Metanephros (tissue), 1 donor: Measurements from ENCODE around the gene OR4C12. TPM values are rescaled to one million over a fixed set of nuclear protein-coding genes. Genes with fewer than 3 reads are reported as not detected.

Experiments used
- total RNA-seq: library from RNA; depleted of rRNA; stranded (reverse); fragments of >200 nt; gene quantifications from one replicate; pipeline ENCODE4 v1.2.3, GENCODE V29; 2014

The OR4C12 gene
- total RNA-seq: not detected

GRCh38 chr11:49982435-49982834 lies at the start of gene OR4C12:
OR4C12 (minus strand) TSS chr11:49982535; CDS start chr11:49982501, 34 bp downstream.

GRCh38 chr11:49952091-49952490 lies 30.2 kb downstream of the OR4C12 start, which contains the start of gene OR4C13:
OR4C13 (plus strand) TSS chr11:49952391; CDS start chr11:49952423, 32 bp downstream.

Other genes starting within 250 kb of the OR4C12 start
- not detected for gene OR4C13, start 30.1 kb downstream of the OR4C12 start, total RNA-seq
- gene OR4C45, start 50.3 kb upstream of the OR4C12 start, total RNA-seq: not detected